ENCODE results near the gene TCF4.

GRCh38 chr18:55439056-55439455 is 148.9 kb downstream of the TCF4 start:
- TF ChIP-seq CTCF (IDR thresholded peaks at IDR 0.05; ENCODE audit: insufficient read depth, low read length) (no peak), POLR2AphosphoS5 (IDR thresholded peaks at IDR 0.05; ENCODE audit: low read depth) (no peak), GABPA (IDR thresholded peaks at IDR 0.05; ENCODE audit: low read depth) (no peak), REST (IDR thresholded peaks at IDR 0.05; ENCODE audit: insufficient replicate concordance, low read depth) (no peak)

Data from HL-60 (cell line).